HUES48 (cell line): ENCODE data around the gene RPS18.
"Not testable (repeated sequence)": the region's sequence is repeated elsewhere in the genome, so short reads cannot be mapped to it uniquely, and the experiment has no call there.

Source experiments
- H3K27ac ChIP-seq: one replicate; pipeline ENCODE4 v1.7.0; 2013; ENCODE audit warnings: low read depth, low read length, inconsistent platforms
- H3K27me3 ChIP-seq: 2 replicates; pipeline ENCODE4 v1.6.1; 2013; ENCODE audit warnings: mild to moderate bottlenecking, low read length; ENCODE audit not compliant: control insufficient read depth, insufficient read depth
- H3K36me3 ChIP-seq: 2 replicates; pipeline ENCODE4 v1.6.1; 2013; ENCODE audit warnings: low read length; ENCODE audit not compliant: control insufficient read depth, insufficient read depth
- H3K4me1 ChIP-seq: 2 replicates; pipeline ENCODE4 v1.6.1; 2013; ENCODE audit warnings: mild to moderate bottlenecking, low read length; ENCODE audit not compliant: control insufficient read depth, insufficient read depth
- H3K4me3 ChIP-seq: 2 replicates; pipeline ENCODE4 v1.5.1; 2013; ENCODE audit warnings: mild to moderate bottlenecking, low read depth, low read length
- H3K9ac ChIP-seq: 2 replicates; pipeline ENCODE4 v1.6.1; 2013; ENCODE audit warnings: mild to moderate bottlenecking, low read depth, low read length, moderate library complexity
- H3K9me3 ChIP-seq: 2 replicates; pipeline ENCODE4 v1.6.1; 2013; ENCODE audit warnings: low read length; ENCODE audit not compliant: control insufficient read depth, insufficient read depth

The RPS18 gene

GRCh38 chr6:33272275-33273128, 627 bp downstream of the RPS18 start:
- peak overlapping the region; percentile 97 for H3K9ac ChIP-seq
- peaks cover 19% of the 10 kb centered on the region for H3K4me1 ChIP-seq
- H3K9me3 ChIP-seq: no peaks in the 10 kb centered on the region
- H3K27me3 ChIP-seq: no peaks in the 10 kb centered on the region
- peak overlapping the region; percentile 99 for H3K4me3 ChIP-seq
- H3K27ac ChIP-seq: peak overlapping the region; percentile 98
- peaks cover 65% of the 10 kb centered on the region for H3K36me3 ChIP-seq

GRCh38 chr6:33273129-33273923, 1.5 kb downstream of the RPS18 start:
- H3K36me3 ChIP-seq: peaks cover 56% of the 10 kb centered on the region
- no peaks in the 10 kb centered on the region for H3K27me3 ChIP-seq
- H3K4me3 ChIP-seq: peak overlapping the region; percentile 99
- peaks cover 25% of the 10 kb centered on the region for H3K4me1 ChIP-seq
- H3K27ac ChIP-seq: peak overlapping the region; percentile 98
- H3K9me3 ChIP-seq: no peaks in the 10 kb centered on the region
- peak overlapping the region; percentile 97 for H3K9ac ChIP-seq

- H3K9me3 ChIP-seq: no peaks in the 10 kb centered on the region
- H3K27ac ChIP-seq: peak overlapping the region; percentile 98
- peak overlapping the region; percentile 99 for H3K4me3 ChIP-seq
- H3K4me1 ChIP-seq: peaks cover 28% of the 10 kb centered on the region
- no peaks in the 10 kb centered on the region for H3K27me3 ChIP-seq
- H3K36me3 ChIP-seq: peaks cover 55% of the 10 kb centered on the region
- H3K9ac ChIP-seq: peak overlapping the region; percentile 97
These were observed 2.3 kb downstream of the RPS18 start for GRCh38 chr6:33273924-33274902.

- not testable (repeated sequence) for H3K27me3 ChIP-seq
- Histone ChIP-seq H3K27ac (peak overlapping the region; percentile 98), H3K4me3 (peak overlapping the region; percentile 99)
These were observed 4.1 kb downstream of the RPS18 start for GRCh38 chr6:33275795-33276580.

GRCh38 chr6:33276581-33276863, 4.6 kb downstream of the RPS18 start:
- Histone ChIP-seq H3K4me3 (peak overlapping the region; percentile 99), H3K9me3 (no peaks in the 10 kb centered on the region), H3K27ac (peak overlapping the region; percentile 98), H3K4me1 (peaks cover 28% of the 10 kb centered on the region), H3K9ac (peak overlapping the region; percentile 71), H3K36me3 (peaks cover 70% of the 10 kb centered on the region), H3K27me3 (no peaks in the 10 kb centered on the region)

More at GRCh38 chr6:33275795-33276580, 4.1 kb downstream of the RPS18 start:
- peaks cover 28% of the 10 kb centered on the region for H3K4me1 ChIP-seq
- H3K9ac ChIP-seq: peak overlapping the region; percentile 71
- H3K36me3 ChIP-seq: peaks cover 65% of the 10 kb centered on the region
- H3K9me3 ChIP-seq: not testable (repeated sequence)

- Histone ChIP-seq H3K36me3 (peaks cover 74% of the 10 kb centered on the region), H3K4me3 (peak within 1 kb of the TSS; percentile 99), H3K4me1 (peaks cover 28% of the 10 kb centered on the region), H3K9ac (peak within 1 kb of the TSS; percentile 71), H3K27me3 (no peaks in the 10 kb centered on the region), H3K9me3 (no peaks in the 10 kb centered on the region), H3K27ac (peak within 1 kb of the TSS; percentile 98)
These were observed 5.2 kb downstream of the RPS18 start, which contains the start of gene B3GALT4 for GRCh38 chr6:33276864-33277662. B3GALT4 (plus strand) TSS chr6:33277123; CDS start chr6:33277420, 297 bp downstream.

GRCh38 chr6:33277663-33278391, 6.0 kb downstream of the RPS18 start:
- Histone ChIP-seq H3K36me3 (peaks cover 77% of the 10 kb centered on the region), H3K27ac (peak overlapping the region; percentile 98), H3K9me3 (no peaks in the 10 kb centered on the region), H3K4me1 (peaks cover 27% of the 10 kb centered on the region), H3K27me3 (no peaks in the 10 kb centered on the region), H3K9ac (peak overlapping the region; percentile 71), H3K4me3 (peak overlapping the region; percentile 99)

- no peaks in the 10 kb centered on the region for H3K27me3 ChIP-seq
- H3K27ac ChIP-seq: peak overlapping the region; percentile 98
- peak overlapping the region; percentile 99; the same call in 1 of the 2 replicates for H3K4me3 ChIP-seq
- H3K36me3 ChIP-seq: peaks cover 75% of the 10 kb centered on the region
- peaks cover 22% of the 10 kb centered on the region for H3K4me1 ChIP-seq
- no peaks in the 10 kb centered on the region for H3K9me3 ChIP-seq
- H3K9ac ChIP-seq: no peak overlapping the region
These were observed 6.5 kb downstream of the RPS18 start for GRCh38 chr6:33278392-33278741.

- Histone ChIP-seq H3K27me3 (no peaks in the 10 kb centered on the region), H3K9me3 (no peaks in the 10 kb centered on the region), H3K36me3 (peaks cover 75% of the 10 kb centered on the region), H3K4me3 (no peak overlapping the region), H3K4me1 (peaks cover 21% of the 10 kb centered on the region), H3K9ac (no peak overlapping the region), H3K27ac (no peak overlapping the region)
These were observed 6.9 kb downstream of the RPS18 start for GRCh38 chr6:33278810-33279209.
